PC-9 (cell line): ENCODE results near the gene IL11.

Experiments
- CTCF ChIP-seq: fragments of 200-600 bp; sonication (generic); conservative IDR thresholded peaks from 2 replicates; pipeline ENCODE4 v1.6.1; 2017; ENCODE audit warnings: mixed run types, antibody characterized with exemption, mild to moderate bottlenecking, moderate library complexity
- EZH2 ChIP-seq: fragments of 200-600 bp; sonication (generic); IDR thresholded peaks from 2 replicates; pipeline ENCODE4 v1.8.0; 2017; ENCODE audit warnings: antibody characterized with exemption, low read depth

DNA sequence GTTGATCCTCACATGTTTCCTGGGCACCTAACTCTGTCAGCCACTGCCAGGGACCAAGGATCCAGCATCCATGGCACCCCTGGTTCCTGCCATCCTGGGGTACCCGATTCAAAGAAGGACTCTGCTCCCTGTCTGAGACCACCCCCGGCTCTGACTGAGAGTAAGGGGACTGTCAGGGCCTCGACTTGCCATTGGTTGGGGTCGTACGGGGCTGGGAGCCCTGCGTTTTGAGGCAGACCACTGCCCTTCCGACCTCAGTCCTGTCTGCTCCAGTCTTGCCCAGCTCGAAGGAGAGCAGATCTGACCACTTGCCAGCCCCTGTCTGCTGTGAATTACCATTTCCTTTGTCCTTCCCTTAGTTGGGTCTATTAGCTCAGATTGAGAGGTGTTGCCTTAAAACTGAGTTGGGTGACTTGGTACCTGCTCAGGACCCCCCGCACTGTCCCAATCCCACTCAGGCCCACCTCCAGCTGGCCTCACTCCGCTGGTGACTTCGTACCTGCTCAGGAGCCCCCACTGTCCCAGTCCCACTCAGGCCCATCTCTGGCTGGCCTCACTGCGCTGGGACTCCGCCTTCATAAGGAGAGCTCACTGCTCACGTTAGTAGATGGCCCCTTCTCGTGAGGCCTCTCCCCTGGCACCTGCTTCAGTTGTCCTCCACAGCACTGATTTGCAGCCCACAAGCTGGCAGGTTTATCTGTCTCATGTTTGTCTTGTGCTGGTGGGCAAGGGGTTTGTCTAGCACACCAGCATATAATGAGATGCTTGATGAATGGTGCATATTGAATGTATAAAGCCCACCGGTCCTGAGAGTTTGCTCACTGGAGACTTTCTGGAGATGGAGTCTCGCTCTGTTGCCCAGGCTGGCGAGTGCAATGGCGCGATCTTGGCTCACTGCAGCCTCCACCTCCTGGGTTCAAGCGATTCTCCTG lies 19.4 kb upstream of the IL11 start:
- TF ChIP-seq CTCF (no peak), EZH2 (no peak)
